GM19240 (cell line): ENCODE results near the gene PCSK6.

ENCODE experiments used
- DNase-seq: peaks from one replicate; pipeline ENCODE4 v3.0.0; 2011; ENCODE audit warnings: low spot score; ENCODE audit not compliant: insufficient read length

Gene PCSK6

GRCh38 chr15:101499863-101500713 is 10.6 kb upstream of the PCSK6 start:
- no peak for DNase-seq

- DNase-seq = no peak
These were observed 9.4 kb upstream of the PCSK6 start for GRCh38 chr15:101498717-101499480.

GRCh38 chr15:101498076-101498716 is 8.7 kb upstream of the PCSK6 start:
- no peak for DNase-seq

GRCh38 chr15:101497484-101498034 is 8.1 kb upstream of the PCSK6 start:
- no peak for DNase-seq

GRCh38 chr15:101497017-101497416 is 7.5 kb upstream of the PCSK6 start:
- DNase-seq = no peak

- no peak for DNase-seq
These were observed 6.9 kb upstream of the PCSK6 start for GRCh38 chr15:101496198-101496986.

- no peak for DNase-seq
These were observed 6.1 kb upstream of the PCSK6 start for GRCh38 chr15:101495334-101496197.

GRCh38 chr15:101494251-101494796 is 4.8 kb upstream of the PCSK6 start:
- no peak for DNase-seq

GRCh38 chr15:101492766-101493692 is 3.5 kb upstream of the PCSK6 start:
- DNase-seq = no peak

GRCh38 chr15:101491734-101492640 is 2.5 kb upstream of the PCSK6 start:
- no peak for DNase-seq

- no peak for DNase-seq
These were observed 1.6 kb upstream of the PCSK6 start for GRCh38 chr15:101490922-101491733.

GRCh38 chr15:101490408-101490891 is 943 bp upstream of the PCSK6 start:
- DNase-seq = no peak

- DNase-seq = no peak
These were observed 289 bp downstream of the PCSK6 start for GRCh38 chr15:101489237-101489598.

- DNase-seq = no peak
These were observed 975 bp downstream of the PCSK6 start for GRCh38 chr15:101488300-101489164.

GRCh38 chr15:101486696-101487459 is 2.6 kb downstream of the PCSK6 start:
- DNase-seq = no peak
